Naive thymus-derived CD4-positive, alpha-beta T cell (primary cell): ENCODE data around the gene NR2F1. TPM values are rescaled to one million over a fixed set of nuclear protein-coding genes. Genes with fewer than 3 reads are reported as not detected.

Experiments used
- ATAC-seq: fragments of 150-1000 bp; cut with Tn5 transposase; 2 replicates; pipeline ENCODE4 v1.10.0; 2021; ENCODE audit warnings: mild to moderate bottlenecking, moderate library complexity
- CTCF ChIA-PET: fragments of 350-600 bp; sonication (Branson Sonifier 250); formaldehyde crosslinking; loops from one replicate; lab custom pipeline; 2021; ENCODE audit warnings: antibody characterized with exemption; lab: Charles Lee
- POLR2A ChIA-PET: fragments of 350-600 bp; sonication (Branson Sonifier 250); formaldehyde crosslinking; loops from one replicate; lab custom pipeline; 2021; ENCODE audit warnings: antibody characterized with exemption, inconsistent platforms; lab: Charles Lee
- DNase-seq, 9 donors: peaks; one replicate each; pipeline versions ENCODE4 v3.0.0 to v3.0.0-alpha.2; 2020 to 2022; ENCODE audit warnings: mixed read lengths in 1 of 9
- H3K27ac ChIP-seq: one replicate; pipeline ENCODE4 v1.7.0; 2013; ENCODE audit warnings: mild to moderate bottlenecking, low read depth, low read length, moderate library complexity
- H3K27me3 ChIP-seq, 2 donors: one replicate each; pipeline ENCODE4 v1.7.0; 2013; ENCODE audit warnings: low read length in 2 of 2, mild to moderate bottlenecking in 2 of 2, moderate library complexity in 2 of 2; ENCODE audit not compliant: control insufficient read depth in 2 of 2, insufficient read depth in 2 of 2
- H3K36me3 ChIP-seq, 3 experiments: 1 replicate in 2 of 3; 2 replicates in 1 of 3; pipeline ENCODE4 v1.7.0; 2013; ENCODE audit warnings: low read length in 3 of 3, mild to moderate bottlenecking in 3 of 3, moderate library complexity in 1 of 3; ENCODE audit not compliant: insufficient read depth in 3 of 3, control insufficient read depth in 2 of 3
- H3K4me1 ChIP-seq, 2 donors: one replicate each; pipeline ENCODE4 v1.7.0; 2013; ENCODE audit warnings: low read length in 2 of 2, mild to moderate bottlenecking in 2 of 2, moderate library complexity in 1 of 2; ENCODE audit not compliant: control insufficient read depth in 2 of 2, insufficient read depth in 2 of 2
- H3K4me3 ChIP-seq: 2 replicates; pipeline ENCODE4 v1.7.0; 2013; ENCODE audit warnings: mild to moderate bottlenecking, low read length
- H3K9me3 ChIP-seq, 3 experiments: 1 replicate in 2 of 3; 2 replicates in 1 of 3; pipeline ENCODE4 v1.7.0; 2013; ENCODE audit warnings: low read length in 3 of 3; ENCODE audit not compliant: control insufficient read depth in 2 of 3
- H3K27ac Mint-ChIP-seq, 9 donors: one replicate each; pipeline ENCODE4 v1.8.0; 2020 to 2022; ENCODE audit warnings: mixed read lengths in 9 of 9, mild to moderate bottlenecking in 8 of 9, moderate library complexity in 5 of 9, inconsistent platforms in 2 of 9
- H3K27me3 Mint-ChIP-seq, 5 donors: one replicate each; pipeline ENCODE4 v1.8.0; 2021 to 2022; ENCODE audit warnings: mixed read lengths in 5 of 5, mild to moderate bottlenecking in 1 of 5
- H3K36me3 Mint-ChIP-seq, 5 donors: one replicate each; pipeline ENCODE4 v1.8.0; 2020 to 2022; ENCODE audit warnings: mixed read lengths in 5 of 5, mild to moderate bottlenecking in 3 of 5, inconsistent platforms in 1 of 5
- H3K4me1 Mint-ChIP-seq, 7 donors: one replicate each; pipeline ENCODE4 v1.8.0; 2020 to 2022; ENCODE audit warnings: mixed read lengths in 7 of 7, mild to moderate bottlenecking in 3 of 7, inconsistent platforms in 1 of 7
- H3K4me3 Mint-ChIP-seq, 10 donors: one replicate each; pipeline ENCODE4 v1.8.0; 2020 to 2022; ENCODE audit warnings: mild to moderate bottlenecking in 10 of 10, mixed read lengths in 10 of 10, moderate library complexity in 6 of 10, inconsistent platforms in 2 of 10
- H3K9me3 Mint-ChIP-seq, 11 donors: one replicate each; pipeline ENCODE4 v1.8.0; 2020 to 2022; ENCODE audit warnings: mixed read lengths in 11 of 11, mild to moderate bottlenecking in 4 of 11, inconsistent platforms in 1 of 11, moderate library complexity in 1 of 11
- intact Hi-C, 2 donors: fragments of 100-400 bp; cut with micrococcal nuclease; formaldehyde crosslinking; loops; one replicate each; pipeline ENCODE4 v1.15.1; 2023
- polyA plus RNA-seq, 2 donors: library from polyadenylated mRNA; unstranded; fragments of 300-500 nt; fragmentation: Illumina TruSeq; gene quantifications; one replicate each; pipeline ENCODE4 v1.2.3, GENCODE V29; 2021
- total RNA-seq, 6 experiments: library from RNA in 5 of 6; stranded (reverse) in 5 of 6; gene quantifications; 1 replicate in 5 of 6; 2 replicates in 1 of 6; pipeline ENCODE4 v1.2.3 and lab custom pipeline; 2021 to 2026

NR2F1 gene
- total and polyA plus RNA-seq, 7 experiments from 2014 or later = not detected

DNA sequence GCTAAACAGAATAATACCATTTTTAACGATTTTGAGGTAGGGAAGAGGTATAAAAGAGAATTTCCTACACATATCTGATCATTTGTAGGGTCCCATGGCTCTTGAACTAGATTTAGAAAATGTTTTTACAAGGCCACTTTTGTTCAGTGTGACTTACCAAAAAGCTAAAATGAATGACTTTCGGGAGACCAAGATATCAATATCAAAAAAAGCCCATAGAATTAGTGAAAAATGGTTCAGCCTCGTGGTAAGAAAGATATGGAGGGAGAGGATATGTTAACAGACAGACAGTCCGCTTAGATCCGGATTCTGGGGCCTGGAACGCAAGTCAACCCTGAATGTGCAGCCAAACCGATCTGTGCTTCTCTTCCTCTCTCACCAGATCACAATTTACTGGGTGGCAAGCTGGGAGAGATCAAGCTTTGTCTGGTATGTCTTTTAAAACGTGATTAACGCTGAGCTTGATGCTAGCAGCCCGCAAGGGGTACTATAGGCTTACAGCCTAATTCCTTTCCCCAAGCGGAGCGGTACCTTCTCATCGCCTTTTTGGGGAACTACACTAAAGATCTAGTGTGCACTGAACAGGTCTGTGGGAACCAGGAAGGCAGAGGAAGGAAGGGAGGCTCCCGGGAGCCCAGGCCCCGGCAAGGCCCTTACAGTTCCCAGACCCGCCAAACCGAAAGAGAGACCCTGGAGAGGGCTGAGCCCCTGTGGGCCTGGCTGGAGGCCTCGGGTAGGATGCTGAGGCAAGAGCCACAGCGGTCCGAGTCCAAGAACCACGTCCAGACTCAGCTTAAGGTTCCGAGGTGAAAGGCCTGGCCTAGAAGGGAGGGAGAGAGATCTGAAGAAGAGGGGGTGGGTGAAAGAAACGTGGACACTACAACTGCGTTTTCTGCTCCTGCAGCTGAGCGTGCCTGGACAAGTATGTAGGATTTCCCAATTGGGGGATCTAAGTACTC, 4.9 kb upstream of the NR2F1 start:
- Mint-ChIP-seq H3K9me3 (peaks cover 0 to 12% (median 0%) of the 10 kb centered on the region in 11 donors), H3K4me1 (peaks cover 9 to 30% (median 20%) of the 10 kb centered on the region in 7 donors), H3K36me3 (peaks cover 0 to 9% (median 0%) of the 10 kb centered on the region in 5 donors), H3K27me3 (peaks cover 63 to 69% (median 67%) of the 10 kb centered on the region in 5 donors), H3K27ac (no peak overlapping the region), H3K4me3 (peak overlapping the region in 8 of 10 donors; percentile 27 to 78 (median 59))
- Histone ChIP-seq H3K27ac (no peak overlapping the region), H3K36me3 (no peaks in the 10 kb centered on the region), H3K4me3 (no peak overlapping the region), H3K4me1 (peaks cover 22 to 28% of the 10 kb centered on the region in 2 donors), H3K9me3 (no peaks in the 10 kb centered on the region), H3K27me3 (peaks cover 22 to 55% of the 10 kb centered on the region in 2 donors)
- POLR2A ChIA-PET = interaction anchor here (0.7 kb wide), 1 partner anchor 219 kb away, joined by 3 read pairs; no protein-coding TSS in a partner anchor
- CTCF ChIA-PET = interaction anchor here (0.6 to 1.3 kb wide), 2 partner anchors 25 to 223 kb away, joined by 3 read pairs; no protein-coding TSS in a partner anchor
- no peak for ATAC-seq
- intact Hi-C loops = no loop called here
- DNase-seq = no peak

GRCh38 chr5:93578813-93579691, 4.0 kb upstream of the NR2F1 start:
- Mint-ChIP-seq H3K9me3 (peaks cover 0 to 8% (median 0%) of the 10 kb centered on the region in 11 donors), H3K4me1 (peaks cover 9 to 26% (median 20%) of the 10 kb centered on the region in 7 donors), H3K36me3 (peaks cover 0 to 9% (median 0%) of the 10 kb centered on the region in 5 donors), H3K27ac (no peak overlapping the region), H3K4me3 (peak overlapping the region in 8 of 10 donors; percentile 27 to 82 (median 59)), H3K27me3 (peaks cover 54 to 60% (median 57%) of the 10 kb centered on the region in 5 donors)
- DNase-seq = no peak
- intact Hi-C loops = no loop called here
- CTCF ChIA-PET = no interaction called here
- Histone ChIP-seq H3K27ac (no peak overlapping the region), H3K27me3 (peaks cover 28 to 62% of the 10 kb centered on the region in 2 donors), H3K4me3 (no peak overlapping the region), H3K4me1 (peaks cover 26 to 35% of the 10 kb centered on the region in 2 donors), H3K36me3 (no peaks in the 10 kb centered on the region), H3K9me3 (no peaks in the 10 kb centered on the region)
- POLR2A ChIA-PET = interaction anchor here (0.7 kb wide), 1 partner anchor 218 kb away, joined by 3 read pairs; no protein-coding TSS in a partner anchor
- ATAC-seq = no peak

GRCh38 chr5:93579692-93580062, 3.3 kb upstream of the NR2F1 start:
- Mint-ChIP-seq H3K27me3 (peaks cover 48 to 54% (median 51%) of the 10 kb centered on the region in 5 donors), H3K4me3 (peak overlapping the region in 4 of 10 donors; percentile 63 to 90 (median 75)), H3K9me3 (peaks cover 0 to 8% (median 0%) of the 10 kb centered on the region in 11 donors), H3K4me1 (peaks cover 9 to 26% (median 20%) of the 10 kb centered on the region in 7 donors), H3K27ac (no peak overlapping the region), H3K36me3 (peaks cover 0 to 9% (median 0%) of the 10 kb centered on the region in 5 donors)
- intact Hi-C loops = loop anchor here (1.0 to 5.0 kb wide), 5 partner anchors 31 to 1158 kb away; a partner anchor contains a TSS
- DNase-seq (no peak), ATAC-seq (no peak)
- H3K27ac ChIP-seq = no peak overlapping the region
- H3K4me1 ChIP-seq = peaks cover 26 to 35% of the 10 kb centered on the region in 2 donors
- CTCF ChIA-PET = no interaction called here
- H3K27me3 ChIP-seq = peaks cover 24 to 62% of the 10 kb centered on the region in 2 donors
- peak overlapping the region; percentile 59 for H3K4me3 ChIP-seq
- H3K9me3 ChIP-seq = no peaks in the 10 kb centered on the region
- POLR2A ChIA-PET = no interaction called here
- no peaks in the 10 kb centered on the region for H3K36me3 ChIP-seq

DNA sequence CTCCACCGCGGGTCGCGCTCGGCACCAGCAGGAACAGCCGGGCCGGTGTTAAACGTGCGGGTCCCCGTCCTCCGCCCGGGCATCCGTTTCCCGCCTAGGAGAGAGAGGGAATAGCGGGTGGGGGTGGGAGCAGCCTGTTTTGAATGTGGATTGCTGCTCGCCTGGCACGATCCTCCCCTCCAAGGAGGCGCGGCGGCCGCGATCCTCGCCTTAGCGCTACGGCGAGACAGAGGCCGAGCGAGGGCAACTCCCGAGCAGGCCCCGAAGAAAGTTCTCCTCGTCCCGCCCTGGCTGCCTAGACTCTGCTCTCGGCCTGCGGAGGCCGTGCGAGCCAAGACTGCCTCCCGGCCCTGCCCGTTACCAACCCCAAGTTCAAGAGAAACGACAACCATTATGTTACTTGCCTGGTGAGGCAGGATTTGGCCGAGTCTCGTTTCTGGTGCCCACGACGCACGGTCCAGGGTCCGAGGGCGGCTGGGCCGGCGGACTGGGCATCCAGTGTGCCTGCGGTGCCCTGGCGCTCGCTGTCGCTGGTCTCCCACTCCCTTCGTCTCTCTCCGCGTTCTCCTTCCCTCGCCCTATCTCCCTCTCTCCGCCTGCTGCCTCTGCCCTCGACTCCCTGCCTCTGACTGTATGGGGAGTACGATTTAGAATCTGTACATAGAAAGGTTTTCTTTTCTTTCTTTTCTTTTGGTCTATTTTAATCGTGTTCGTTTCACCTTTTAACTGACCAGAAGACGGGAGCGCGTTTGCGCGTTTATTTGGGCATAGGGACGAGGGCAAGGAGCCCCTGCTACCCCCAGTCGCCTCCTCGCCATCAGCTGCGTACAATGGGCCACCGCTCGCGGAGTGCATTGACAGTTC, 2.7 kb upstream of the NR2F1 start:
- intact Hi-C loops = loop anchor here (1.0 to 5.0 kb wide), 5 partner anchors 30 to 1157 kb away; a partner anchor contains a TSS

GRCh38 chr5:93580927-93581445, 2.0 kb upstream of the NR2F1 start, which contains the start of gene NR2F1-AS1:
NR2F1-AS1 (minus strand) TSS chr5:93581219.
- Mint-ChIP-seq H3K4me3 (peak within 1 kb of the TSS in 3 of 10 donors; percentile 82 to 90 (median 87)), H3K9me3 (peaks cover 0 to 8% (median 0%) of the 10 kb centered on the region in 11 donors), H3K27ac (peak within 1 kb of the TSS in 5 of 9 donors; percentile 6 to 69 (median 56)), H3K27me3 (peaks cover 44 to 47% (median 45%) of the 10 kb centered on the region in 5 donors), H3K36me3 (peaks cover 0 to 9% (median 0%) of the 10 kb centered on the region in 5 donors), H3K4me1 (peaks cover 14 to 31% (median 27%) of the 10 kb centered on the region in 7 donors)
- peak within 1 kb of the TSS; percentile 59 for H3K4me3 ChIP-seq
- H3K4me1 ChIP-seq = peaks cover 26 to 35% of the 10 kb centered on the region in 2 donors
- POLR2A ChIA-PET = no interaction called here
- CTCF ChIA-PET = no interaction called here
- intact Hi-C loops = loop anchor here (1.0 to 5.0 kb wide), 8 partner anchors 29 to 1269 kb away; a partner anchor contains a TSS
- H3K27ac ChIP-seq = no peak within 1 kb of the TSS
- H3K27me3 ChIP-seq = peaks cover 25 to 67% of the 10 kb centered on the region in 2 donors
- ATAC-seq (peak; percentile 28), DNase-seq (peak in 1 of 9 donors; percentile 42)
- H3K36me3 ChIP-seq = no peaks in the 10 kb centered on the region
- no peaks in the 10 kb centered on the region for H3K9me3 ChIP-seq

More for the DNA sequence above, 2.7 kb upstream of the NR2F1 start:
- ATAC-seq = no peak
- CTCF ChIA-PET = no interaction called here
- peaks cover 0 to 9% (median 0%) of the 10 kb centered on the region in 5 donors for H3K36me3 Mint-ChIP-seq
- H3K4me1 ChIP-seq = peaks cover 26 to 35% of the 10 kb centered on the region in 2 donors
- peaks cover 0 to 8% (median 0%) of the 10 kb centered on the region in 11 donors for H3K9me3 Mint-ChIP-seq
- peak overlapping the region in 3 of 10 donors; percentile 82 to 90 (median 87) for H3K4me3 Mint-ChIP-seq
- no peaks in the 10 kb centered on the region for H3K36me3 ChIP-seq
- no peak for DNase-seq
- H3K4me3 ChIP-seq = peak overlapping the region; percentile 59
- peaks cover 44 to 48% (median 45%) of the 10 kb centered on the region in 5 donors for H3K27me3 Mint-ChIP-seq
- peaks cover 10 to 26% (median 21%) of the 10 kb centered on the region in 7 donors for H3K4me1 Mint-ChIP-seq
- peaks cover 21 to 62% of the 10 kb centered on the region in 2 donors for H3K27me3 ChIP-seq
- POLR2A ChIA-PET = no interaction called here
- H3K27ac ChIP-seq = no peak overlapping the region
- no peaks in the 10 kb centered on the region for H3K9me3 ChIP-seq
- peak overlapping the region in 4 of 9 donors; percentile 6 to 69 (median 62) for H3K27ac Mint-ChIP-seq
